Psoas muscle (tissue), 8 donors: Measurements from ENCODE around the gene MREG. TPM values are rescaled to one million over a fixed set of nuclear protein-coding genes. Genes with fewer than 3 reads are reported as not detected.
"Not testable (repeated sequence)": the region's sequence is repeated elsewhere in the genome, so short reads cannot be mapped to it uniquely, and the experiment has no call there.

Experiments
- ATAC-seq, 4 donors: fragments of 200-7000 bp; cut with Tn5 transposase; one replicate each; pipeline ENCODE4 v1.9.1; 2020; ENCODE audit warnings: moderate library complexity in 3 of 4, mild to moderate bottlenecking in 2 of 4
- DNase-seq, 2 donors: peaks; one replicate each; pipeline ENCODE4 v3.0.0-alpha.2; 2020
- H3K27ac ChIP-seq: fragments of 200-600 bp; one replicate; pipeline ENCODE4 v1.8.0; 2022
- H3K27me3 ChIP-seq, 3 donors: fragments of 200-600 bp in 1 of 3; one replicate each; pipeline versions ENCODE4 v1.6.1 to v1.8.0; 2013 to 2022; ENCODE audit warnings: low read length in 2 of 3, mild to moderate bottlenecking in 2 of 3, moderate library complexity in 1 of 3; ENCODE audit not compliant: insufficient read depth in 3 of 3
- H3K36me3 ChIP-seq, 2 donors: fragments of 200-600 bp in 1 of 2; one replicate each; pipeline versions ENCODE4 v1.6.1 to v1.8.0; 2013 to 2022; ENCODE audit warnings: low read depth in 1 of 2, mild to moderate bottlenecking in 1 of 2, moderate library complexity in 1 of 2; ENCODE audit not compliant: insufficient read depth in 1 of 2
- H3K4me1 ChIP-seq: fragments of 200-600 bp; one replicate; pipeline ENCODE4 v1.8.0; 2022
- H3K4me3 ChIP-seq: fragments of 200-600 bp; one replicate; pipeline ENCODE4 v1.8.0; 2022; ENCODE audit warnings: mild to moderate bottlenecking
- H3K9me3 ChIP-seq: fragments of 200-600 bp; one replicate; pipeline ENCODE4 v1.8.0; 2022
- CTCF ChIP-seq: fragments of 200-600 bp; IDR thresholded peaks from one replicate; pipeline ENCODE4 v1.8.0; 2022; ENCODE audit warnings: antibody characterized with exemption
- WGBS, 3 donors: extraction: QIAGEN DNeasy Blood & Tissue Kit; methylation state at CpG; one replicate each; pipeline versions ENCODE4 v1.1.6 to v1.1.7; 2013; 5-methylcytosine and 5-hydroxymethylcytosine counted together
- intact Hi-C, 2 donors: fragments of 100-400 bp; cut with DNase I; formaldehyde crosslinking; loops; one replicate each; pipeline versions ENCODE4 v1.11.0 to v1.14.2; 2022
- polyA plus RNA-seq, 3 donors: library from polyadenylated mRNA; stranded (reverse); fragments of 200-250 nt; gene quantifications; one replicate each; pipeline ENCODE4 v1.2.3, GENCODE V29; 2013
- total RNA-seq, 4 donors: library from RNA; stranded (reverse); fragmentation: NEBNext Ultra II Directional in 2 of 4; extraction: Animal tissue kit (Norgen Biotek cat#: 25700) in 2 of 4; gene quantifications; one replicate each; pipeline versions ENCODE4 v1.2.1 to v1.2.4, GENCODE V29; 2021 to 2023
- donor health status: healthy with polysubstance abuse.
- donor health status: DM: no; HTN: no; CAD: no; lungs with moderate emphysema.
- donor health status: Bipolar disorder and iron deficiency.
- donor health status: healthy.
- donor health status: DM: yes; HTN: yes; CAD: no.
- donor health status: DM: no; HTN: no; CAD: no.
- donor health status: DM: no; HTN: no; CAD: no.
- donor health status: DM: yes; HTN: yes; CAD: no.

The MREG gene
- total and polyA plus RNA-seq, 7 donors, result 0.24 to 6.8 (median 0.37) TPM

GRCh38 chr2:216012830-216013079 is 596 bp downstream of the MREG start:
- H3K4me1 ChIP-seq, result no peaks in the 10 kb centered on the region
- H3K36me3 ChIP-seq, result no peaks in the 10 kb centered on the region
- H3K4me3 ChIP-seq, result peak overlapping the region; percentile 79
- H3K27me3 ChIP-seq, result no peaks in the 10 kb centered on the region
- DNase-seq (no peak), ATAC-seq (peak in 1 of 4 donors; percentile 42)
- no peak overlapping the region for H3K27ac ChIP-seq
- 9 to 23% (median 13%) methylated on average over 6 of the region's 6 CpGs for WGBS, 3 donors
- no peaks in the 10 kb centered on the region for H3K9me3 ChIP-seq
- intact Hi-C loops, result no loop called here
- TF ChIP-seq CTCF, result no peak

GRCh38 chr2:216012133-216012829 is 1.1 kb downstream of the MREG start:
- Histone ChIP-seq H3K9me3 (no peaks in the 10 kb centered on the region), H3K36me3 (no peaks in the 10 kb centered on the region), H3K27ac (no peak overlapping the region), H3K27me3 (no peaks in the 10 kb centered on the region), H3K4me3 (peak overlapping the region; percentile 79), H3K4me1 (no peaks in the 10 kb centered on the region)
- 33 to 40% (median 35%) methylated on average over 6 of the region's 6 CpGs for WGBS, 3 donors
- ATAC-seq (peak in 1 of 4 donors; percentile 17), DNase-seq (no peak)
- no peak for TF ChIP-seq CTCF
- intact Hi-C loops, result no loop called here

- H3K27ac ChIP-seq, H3K27me3 ChIP-seq, H3K4me1 ChIP-seq, H3K4me3 ChIP-seq, intact Hi-C loops, H3K9me3 ChIP-seq, DNase-seq, ATAC-seq, H3K36me3 ChIP-seq: not testable (repeated sequence)
- WGBS, 3 donors, result 90 to 96% (median 96%) methylated on average over 2 of the region's 2 CpGs
These were observed 4.1 kb downstream of the MREG start for GRCh38 chr2:216009215-216009614.

- Histone ChIP-seq H3K4me1 (no peaks in the 10 kb centered on the region), H3K4me3 (no peak overlapping the region), H3K27ac (no peak overlapping the region), H3K27me3 (no peaks in the 10 kb centered on the region), H3K36me3 (no peaks in the 10 kb centered on the region), H3K9me3 (no peaks in the 10 kb centered on the region)
- DNase-seq (no peak), ATAC-seq (no peak)
- 90 to 92% (median 91%) methylated on average over 3 of the region's 3 CpGs for WGBS, 3 donors
- TF ChIP-seq CTCF, result no peak
- intact Hi-C loops, result no loop called here
These were observed 5.0 kb downstream of the MREG start for GRCh38 chr2:216008387-216008786.

GRCh38 chr2:216006164-216006663 is 7.1 kb downstream of the MREG start:
- H3K27me3 ChIP-seq, result no peaks in the 10 kb centered on the region
- no peaks in the 10 kb centered on the region for H3K4me1 ChIP-seq
- no peak overlapping the region for H3K4me3 ChIP-seq
- H3K9me3 ChIP-seq, result no peaks in the 10 kb centered on the region
- TF ChIP-seq CTCF, result no peak
- intact Hi-C loops, result no loop called here
- no peak overlapping the region for H3K27ac ChIP-seq
- ATAC-seq (no peak), DNase-seq (peak in 1 of 2 donors; percentile 23)
- WGBS, 3 donors, result 59 to 63% (median 60%) methylated on average over 10 of the region's 10 CpGs
- no peaks in the 10 kb centered on the region for H3K36me3 ChIP-seq
